GM06990 (cell line): ENCODE results near the gene SLCO1B3.

Experiments used
- DNase-seq: peaks from one replicate; pipeline ENCODE4 v3.0.0-alpha.2; 2011; ENCODE audit not compliant: insufficient read length; ENCODE audit errors: extremely low read depth
- H3K27me3 ChIP-seq: replicated peaks from 2 replicates; pipeline ENCODE4 v1.6.0; 2011; ENCODE audit warnings: low read length; ENCODE audit not compliant: control insufficient read depth, insufficient read depth
- H3K36me3 ChIP-seq: 2 replicates; pipeline ENCODE4 v1.5.1; 2011; ENCODE audit warnings: low read length; ENCODE audit not compliant: control insufficient read depth, insufficient read depth
- H3K4me3 ChIP-seq: replicated peaks from 2 replicates; pipeline ENCODE4 v1.5.1; 2011; ENCODE audit warnings: low read depth, mild to moderate bottlenecking, control low read depth, low read length
- TF ChIP-seq, protein P1 (sequence below): IDR thresholded peaks from 2 replicates; pipeline ENCODE4 v1.5.1; 2011; ENCODE audit warnings: low read length, control low read depth, mild to moderate bottlenecking, inconsistent platforms; ENCODE audit not compliant: insufficient read depth, poor library complexity, severe bottlenecking

Gene SLCO1B3

DNA sequence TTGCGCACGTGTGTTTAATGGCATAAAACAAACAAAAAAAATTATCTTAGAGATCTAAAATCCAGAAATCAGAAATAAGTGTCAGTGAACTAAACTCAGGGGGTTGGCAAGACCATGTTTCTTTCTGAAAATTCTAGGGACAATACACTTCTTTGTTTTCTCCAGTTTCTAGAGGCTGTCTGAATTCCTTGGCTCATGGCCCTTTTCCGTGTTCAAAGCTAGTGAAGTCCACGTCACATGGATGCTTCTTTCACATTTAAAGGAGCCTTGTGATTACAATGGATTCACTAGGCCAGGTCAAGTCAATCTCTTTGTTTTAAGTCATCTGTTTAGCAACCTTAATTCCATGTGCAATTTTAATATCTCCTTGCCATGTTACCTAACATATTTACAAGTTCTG is 22.4 kb downstream of the SLCO1B3 start:
- no peak for DNase-seq
- H3K27me3 ChIP-seq: no peaks in the 10 kb centered on the region
- TF ChIP-seq, protein P1, sequence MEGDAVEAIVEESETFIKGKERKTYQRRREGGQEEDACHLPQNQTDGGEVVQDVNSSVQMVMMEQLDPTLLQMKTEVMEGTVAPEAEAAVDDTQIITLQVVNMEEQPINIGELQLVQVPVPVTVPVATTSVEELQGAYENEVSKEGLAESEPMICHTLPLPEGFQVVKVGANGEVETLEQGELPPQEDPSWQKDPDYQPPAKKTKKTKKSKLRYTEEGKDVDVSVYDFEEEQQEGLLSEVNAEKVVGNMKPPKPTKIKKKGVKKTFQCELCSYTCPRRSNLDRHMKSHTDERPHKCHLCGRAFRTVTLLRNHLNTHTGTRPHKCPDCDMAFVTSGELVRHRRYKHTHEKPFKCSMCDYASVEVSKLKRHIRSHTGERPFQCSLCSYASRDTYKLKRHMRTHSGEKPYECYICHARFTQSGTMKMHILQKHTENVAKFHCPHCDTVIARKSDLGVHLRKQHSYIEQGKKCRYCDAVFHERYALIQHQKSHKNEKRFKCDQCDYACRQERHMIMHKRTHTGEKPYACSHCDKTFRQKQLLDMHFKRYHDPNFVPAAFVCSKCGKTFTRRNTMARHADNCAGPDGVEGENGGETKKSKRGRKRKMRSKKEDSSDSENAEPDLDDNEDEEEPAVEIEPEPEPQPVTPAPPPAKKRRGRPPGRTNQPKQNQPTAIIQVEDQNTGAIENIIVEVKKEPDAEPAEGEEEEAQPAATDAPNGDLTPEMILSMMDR: no peak

DNA sequence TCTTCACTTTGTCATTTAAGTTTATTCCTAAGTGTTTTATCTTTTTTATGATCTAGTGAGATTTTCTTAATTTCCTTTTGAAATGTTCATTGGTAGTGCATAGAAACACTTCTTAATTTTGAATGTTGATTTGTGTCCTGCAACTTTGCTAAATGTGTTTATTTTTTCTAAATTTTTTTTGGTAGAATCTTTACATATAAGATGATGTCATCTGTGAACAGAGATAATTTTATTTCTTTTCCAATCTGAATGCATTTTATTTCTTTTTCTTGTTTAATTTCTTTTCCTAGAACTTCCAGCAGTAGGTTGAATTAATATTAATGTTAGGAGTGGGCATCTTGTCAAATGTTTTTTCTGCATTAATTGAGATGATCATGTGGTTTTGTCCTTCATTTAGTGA is 42.1 kb downstream of the SLCO1B3 start:
- Histone ChIP-seq H3K4me3 (no peak overlapping the region), H3K36me3 (no peaks in the 10 kb centered on the region), H3K27me3 (no peaks in the 10 kb centered on the region)
- no peak for DNase-seq
- TF ChIP-seq, protein P1: no peak

More for the DNA sequence above, 22.4 kb downstream of the SLCO1B3 start:
- H3K36me3 ChIP-seq: no peaks in the 10 kb centered on the region
- H3K4me3 ChIP-seq: no peak overlapping the region

DNA sequence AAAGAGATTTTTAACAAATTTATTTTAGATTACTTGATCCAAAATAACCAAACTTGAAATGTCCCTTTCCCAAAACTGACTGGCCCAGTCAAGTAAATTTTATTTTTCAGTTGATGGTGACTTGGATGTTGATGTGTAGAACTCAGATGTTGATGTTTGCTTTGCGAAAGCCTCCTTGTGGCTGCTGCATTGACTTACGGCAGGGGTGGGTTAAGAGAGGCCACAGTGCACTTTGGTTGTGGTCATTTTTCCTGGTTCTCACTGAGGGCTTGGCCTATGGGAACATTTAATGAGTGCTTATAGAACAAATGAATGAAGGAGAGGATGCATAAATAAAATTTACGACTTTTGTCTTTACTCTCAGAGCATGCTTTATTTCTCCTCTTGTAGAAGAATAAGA is 52.6 kb downstream of the SLCO1B3 start:
- H3K36me3 ChIP-seq: no peaks in the 10 kb centered on the region
- no peak for DNase-seq
- TF ChIP-seq, protein P1: no peak
- no peak overlapping the region for H3K4me3 ChIP-seq
- no peaks in the 10 kb centered on the region for H3K27me3 ChIP-seq

DNA sequence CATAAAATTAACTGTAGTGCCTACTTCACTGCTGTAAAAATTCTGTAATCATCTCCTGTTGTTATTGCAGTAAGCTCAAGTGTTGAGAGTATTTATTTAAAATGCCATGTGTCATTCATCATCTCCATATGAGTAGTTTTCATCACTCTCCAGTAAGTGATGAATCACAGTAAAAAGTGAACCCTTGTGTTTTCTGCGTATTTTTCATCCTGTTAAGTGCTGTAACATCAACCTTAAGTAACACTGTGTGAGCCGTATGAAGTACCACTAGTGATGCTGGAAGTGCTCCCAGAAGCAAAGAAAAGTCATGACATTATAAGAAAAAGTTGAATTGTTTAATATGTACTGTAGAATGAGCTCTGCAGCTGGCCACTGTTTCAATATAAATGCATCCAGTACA is 55.4 kb downstream of the SLCO1B3 start:
- TF ChIP-seq, protein P1: no peak
- no peak for DNase-seq
- H3K36me3 ChIP-seq: no peaks in the 10 kb centered on the region
- H3K4me3 ChIP-seq: no peak overlapping the region
- H3K27me3 ChIP-seq: no peaks in the 10 kb centered on the region

DNA sequence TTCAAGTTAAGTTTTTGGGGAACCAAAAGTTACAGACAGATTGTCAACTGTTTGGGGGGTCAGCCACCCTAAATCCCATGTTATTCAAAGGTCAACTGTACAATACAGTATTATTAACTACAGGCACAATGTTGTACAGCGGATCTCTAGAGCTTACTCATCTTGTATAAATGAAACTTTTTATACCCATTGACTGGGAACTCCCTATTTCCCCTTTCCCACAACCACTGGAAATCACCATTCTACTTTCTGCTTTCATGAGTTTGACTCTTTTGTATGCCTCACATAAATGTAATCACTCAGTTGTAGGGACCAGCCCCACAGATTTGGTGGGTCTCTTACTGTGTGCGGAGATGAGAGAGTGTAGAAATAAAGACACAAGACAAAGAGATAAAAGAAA is 57.8 kb downstream of the SLCO1B3 start:
- H3K27me3 ChIP-seq: no peaks in the 10 kb centered on the region
- DNase-seq: no peak
- TF ChIP-seq, protein P1: no peak
- H3K36me3 ChIP-seq: no peaks in the 10 kb centered on the region
- no peak overlapping the region for H3K4me3 ChIP-seq

DNA sequence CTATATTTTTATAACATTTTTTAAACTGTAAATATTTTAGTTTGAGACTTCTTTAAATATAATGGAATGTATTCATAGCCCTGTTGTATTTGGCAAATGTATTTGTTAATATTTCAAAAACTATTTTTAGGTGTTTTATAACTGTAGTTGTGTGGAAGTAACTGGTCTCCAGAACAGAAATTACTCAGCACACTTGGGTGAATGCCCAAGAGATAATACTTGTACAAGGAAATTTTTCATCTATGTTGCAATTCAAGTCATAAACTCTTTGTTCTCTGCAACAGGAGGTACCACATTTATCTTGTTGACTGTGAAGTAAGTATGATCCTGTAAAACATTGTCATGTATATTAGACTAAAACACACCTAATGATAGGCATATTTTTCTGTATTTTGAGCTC is 72.8 kb downstream of the SLCO1B3 start:
- DNase-seq: no peak
- no peak overlapping the region for H3K4me3 ChIP-seq
- TF ChIP-seq, protein P1: no peak
- H3K27me3 ChIP-seq: no peaks in the 10 kb centered on the region
- no peaks in the 10 kb centered on the region for H3K36me3 ChIP-seq
